CD4-positive, alpha-beta T cell treated with Interleukin-1 beta for 1 hour (primary cell): ENCODE data around the gene VGLL4.

Source experiments
- DNase-seq, 2 donors: peaks; one replicate each; pipeline ENCODE4 v3.0.0-alpha.2; 2020 to 2022

The VGLL4 gene

DNA sequence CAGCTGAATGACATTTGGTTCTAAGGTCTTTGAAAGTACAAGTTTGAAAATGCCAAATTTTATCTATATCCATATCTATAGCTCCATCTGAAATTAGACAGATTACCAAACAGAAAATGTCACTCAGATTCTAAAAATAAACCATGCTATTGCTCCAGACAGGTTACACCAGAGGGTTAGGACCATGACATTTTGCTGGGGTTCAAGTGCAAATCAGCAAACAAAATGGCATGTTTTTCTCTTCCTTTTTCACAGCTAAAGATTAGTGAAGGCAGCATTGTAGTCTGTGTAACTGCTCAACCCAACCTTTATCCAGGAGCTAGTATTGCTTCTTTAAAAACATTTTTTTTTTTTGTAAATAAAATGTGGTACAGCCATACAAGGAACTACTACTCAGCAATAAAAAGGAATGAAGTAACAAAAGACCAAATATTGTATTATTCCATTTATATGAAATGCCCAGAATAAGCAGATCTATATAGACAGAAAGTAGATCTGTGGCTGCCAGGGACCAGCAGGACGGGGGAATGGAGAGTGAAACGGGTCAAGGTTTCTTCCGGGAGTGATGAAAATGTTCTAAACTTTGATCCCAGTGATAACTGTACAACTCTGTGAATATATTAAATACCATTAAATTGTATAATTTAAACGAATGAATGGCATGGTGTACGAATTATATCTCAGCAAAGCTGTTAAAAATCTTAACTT, 18.2 kb downstream of the VGLL4 start:
- no peak for DNase-seq

- DNase-seq: peak in 1 of 2 donors; percentile 11
Observed at GRCh38 chr3:11624704-11625375, 18.9 kb downstream of the VGLL4 start.

DNA sequence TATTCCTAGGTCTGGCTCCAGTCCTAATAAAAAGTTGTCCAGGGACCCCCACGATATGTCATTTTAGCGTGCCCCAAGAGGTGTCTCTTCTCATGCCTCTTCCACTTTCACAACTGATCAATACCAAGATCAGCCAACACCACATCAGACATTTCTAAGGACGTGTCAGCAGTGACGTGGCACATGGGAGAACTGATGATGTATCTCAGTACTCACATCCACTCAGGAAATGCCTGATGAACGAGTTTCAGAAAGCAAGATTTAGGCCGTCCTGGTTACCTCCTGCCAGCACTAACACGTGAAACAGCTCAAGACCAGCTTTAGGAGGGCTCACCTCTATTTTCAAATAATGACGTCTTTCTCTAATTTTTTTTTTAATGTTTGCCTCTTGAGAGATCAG, 19.6 kb downstream of the VGLL4 start:
- peak; percentile 43 to 59 for DNase-seq

DNA sequence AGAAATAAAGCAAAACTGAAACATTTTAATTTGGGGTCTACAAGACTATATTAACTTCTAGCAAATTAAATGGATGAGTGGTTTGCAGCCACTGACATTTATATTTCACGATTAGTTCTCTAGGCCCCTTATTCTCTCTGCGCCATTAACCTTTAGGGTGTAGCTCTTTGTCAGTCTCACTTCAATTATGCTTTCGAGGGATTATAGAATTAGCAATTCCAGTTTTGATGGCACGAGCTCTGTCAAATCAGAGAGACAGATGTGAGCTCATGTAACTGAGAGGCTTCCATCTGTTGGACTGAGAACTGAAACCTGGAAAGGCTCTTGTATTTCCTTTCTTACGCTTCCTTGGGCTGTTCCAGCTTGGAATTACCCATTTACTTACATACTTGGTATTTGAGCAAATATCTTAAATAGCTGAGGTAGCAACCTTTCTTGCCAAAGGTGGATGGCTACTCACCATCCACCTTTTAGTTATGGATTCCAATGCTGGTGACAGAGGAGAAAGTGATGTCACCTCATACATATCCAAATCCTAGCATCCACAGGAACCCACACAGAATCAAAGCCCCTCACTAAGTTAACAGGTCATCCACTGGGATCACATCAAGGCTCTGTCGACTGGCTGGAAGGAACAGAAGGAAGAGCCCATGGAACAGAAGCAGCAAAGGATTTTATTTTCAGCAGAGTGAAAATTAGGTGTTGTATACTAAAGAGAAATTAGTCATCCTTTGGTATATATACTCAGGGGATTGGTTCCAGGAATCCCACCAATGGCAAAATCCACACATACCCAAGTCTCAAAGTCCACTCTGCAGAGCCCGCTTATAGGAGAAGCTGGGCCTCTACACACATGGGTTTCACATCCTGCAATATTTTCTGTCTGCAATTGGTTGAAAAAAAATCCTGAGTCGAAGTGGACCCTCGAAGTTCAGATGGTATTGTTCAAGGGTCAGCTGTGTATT, 20.8 kb downstream of the VGLL4 start:
- no peak for DNase-seq

DNA sequence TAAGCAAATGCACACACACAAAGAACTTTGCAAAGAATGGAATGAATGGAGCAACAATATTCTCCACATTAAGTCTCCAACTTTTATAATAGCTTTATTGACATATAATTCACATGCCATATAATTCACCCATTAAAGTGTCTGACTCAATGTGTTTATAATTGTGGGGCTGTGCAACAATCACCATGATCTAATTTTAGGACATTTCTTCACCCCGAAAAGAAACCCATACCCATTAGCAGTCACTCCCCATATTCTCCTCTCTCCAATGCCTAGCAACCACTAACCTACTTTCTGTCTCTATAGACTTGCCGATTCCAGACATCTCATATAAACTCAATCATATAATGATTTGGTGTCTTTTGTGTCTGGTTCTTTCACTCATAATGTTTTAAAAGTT, 22.6 kb downstream of the VGLL4 start:
- no peak for DNase-seq

DNA sequence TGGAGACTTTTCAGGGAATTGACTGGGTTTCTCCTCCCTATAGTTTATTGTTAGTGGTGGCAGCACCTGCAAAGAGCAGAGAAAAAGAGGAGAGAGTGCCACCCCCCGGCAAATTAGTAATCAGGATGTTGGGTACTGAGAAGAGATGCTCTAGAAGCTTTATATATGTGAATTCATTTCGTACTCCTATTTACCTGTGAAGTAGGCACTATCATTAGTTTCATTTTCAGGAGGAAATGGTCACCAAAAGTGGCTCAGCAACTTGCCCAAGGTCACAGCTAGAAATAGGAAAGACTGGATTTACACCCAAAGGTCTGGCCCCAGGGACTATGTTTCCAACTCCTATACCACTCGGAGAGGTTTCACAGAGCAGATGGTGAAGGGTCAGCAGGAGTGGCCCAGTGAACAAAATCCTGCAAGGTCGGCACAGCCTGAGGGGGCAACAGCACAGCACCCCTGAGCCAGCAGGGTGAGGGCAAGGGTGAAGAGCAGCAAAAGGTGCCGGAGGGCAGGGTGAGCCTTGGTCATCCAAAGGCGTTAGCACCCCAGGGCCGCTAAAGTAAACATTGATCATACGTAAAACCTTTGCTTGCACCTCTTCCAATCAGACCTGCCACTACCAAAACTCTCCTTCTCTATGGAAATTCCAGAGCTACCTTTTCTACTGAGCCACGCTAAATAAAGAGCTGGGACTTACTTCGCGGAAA, 23.6 kb downstream of the VGLL4 start:
- DNase-seq: no peak

- no peak for DNase-seq
Observed at GRCh38 chr3:11619461-11619860, 24.3 kb downstream of the VGLL4 start.

GRCh38 chr3:11618904-11619303, 24.8 kb downstream of the VGLL4 start:
- DNase-seq: no peak

DNA sequence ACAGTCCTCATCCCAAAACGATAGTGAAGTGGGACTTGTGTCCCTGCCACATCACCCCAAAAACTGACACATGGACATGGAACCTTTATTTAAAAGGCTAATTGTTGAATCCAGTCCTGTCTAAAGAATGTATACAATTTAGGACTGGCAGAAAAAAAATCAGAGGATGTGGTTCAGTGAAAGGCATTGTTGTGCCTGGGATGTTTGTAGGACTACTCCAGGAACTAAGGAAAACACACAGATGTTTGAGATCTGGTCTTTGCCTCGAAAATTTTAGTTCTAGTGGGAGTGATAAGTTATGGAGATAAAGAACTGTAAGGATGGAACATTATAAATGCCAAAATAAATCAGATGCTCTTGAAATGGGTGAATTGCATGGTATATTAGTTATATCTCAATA, 27.2 kb downstream of the VGLL4 start:
- no peak for DNase-seq

- DNase-seq: no peak
Observed at GRCh38 chr3:11613851-11614487, 29.7 kb downstream of the VGLL4 start.

- no peak for DNase-seq
Observed at GRCh38 chr3:11613319-11613718, 30.4 kb downstream of the VGLL4 start.

GRCh38 chr3:11612515-11613188, 31.1 kb downstream of the VGLL4 start:
- no peak for DNase-seq

- no peak for DNase-seq
Observed at GRCh38 chr3:11611341-11611799, 32.3 kb downstream of the VGLL4 start.

- no peak for DNase-seq
Observed at GRCh38 chr3:11610700-11611275, 32.9 kb downstream of the VGLL4 start.

GRCh38 chr3:11610044-11610671, 33.6 kb downstream of the VGLL4 start:
- no peak for DNase-seq

GRCh38 chr3:11609481-11609880, 34.2 kb downstream of the VGLL4 start:
- DNase-seq: no peak

DNA sequence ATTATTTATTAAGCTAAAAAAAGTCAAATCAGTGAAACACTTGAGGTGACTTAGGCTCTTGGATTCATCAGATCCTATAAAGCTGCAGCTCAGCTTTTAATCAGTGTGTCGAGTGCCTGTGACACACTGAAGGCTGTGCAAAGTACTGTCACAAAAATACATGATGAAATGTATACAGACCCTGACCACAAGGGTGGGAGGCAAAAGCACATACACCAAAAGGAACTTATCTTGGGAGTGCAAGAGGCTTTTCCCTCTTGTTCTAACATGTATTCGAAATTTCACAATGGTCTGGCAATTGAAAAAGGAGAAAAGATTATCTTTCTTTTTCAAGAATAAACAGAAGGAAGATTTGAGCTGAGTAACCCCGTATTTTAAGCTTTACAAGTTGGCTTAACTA, 35.9 kb downstream of the VGLL4 start:
- no peak for DNase-seq

GRCh38 chr3:11606865-11607440, 36.8 kb downstream of the VGLL4 start:
- no peak for DNase-seq

DNA sequence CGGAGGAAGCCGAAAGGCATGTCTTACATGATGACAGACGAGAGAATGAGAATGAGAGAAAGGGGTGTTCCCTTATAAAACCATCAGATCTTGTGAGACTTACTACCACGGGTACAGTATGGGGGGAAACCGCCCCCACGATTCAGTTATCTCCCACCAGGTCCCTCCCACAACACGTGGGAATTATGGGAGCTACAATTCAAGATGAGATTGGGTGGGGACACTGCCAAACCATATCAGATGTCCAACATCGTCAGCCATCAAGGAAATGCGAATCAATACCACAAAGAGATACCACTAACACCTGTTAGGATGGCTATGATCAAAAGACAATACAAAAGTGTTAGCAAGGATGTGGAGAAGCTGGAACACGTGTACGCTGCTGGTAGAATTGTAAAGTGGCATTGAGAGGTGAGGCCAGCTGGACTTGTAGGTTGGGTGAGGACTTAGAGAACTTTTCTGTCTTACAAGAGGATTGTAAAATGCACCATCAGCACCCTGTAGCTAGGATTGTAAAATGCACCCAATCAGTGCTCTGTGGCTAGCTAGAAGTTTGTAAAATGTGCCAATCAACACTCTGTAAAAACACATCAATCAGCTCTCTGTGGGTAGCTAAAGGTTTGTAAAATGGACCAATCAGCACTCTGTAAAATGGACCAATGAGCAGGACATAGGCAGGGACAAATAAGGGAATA, 37.5 kb downstream of the VGLL4 start:
- DNase-seq: no peak

DNA sequence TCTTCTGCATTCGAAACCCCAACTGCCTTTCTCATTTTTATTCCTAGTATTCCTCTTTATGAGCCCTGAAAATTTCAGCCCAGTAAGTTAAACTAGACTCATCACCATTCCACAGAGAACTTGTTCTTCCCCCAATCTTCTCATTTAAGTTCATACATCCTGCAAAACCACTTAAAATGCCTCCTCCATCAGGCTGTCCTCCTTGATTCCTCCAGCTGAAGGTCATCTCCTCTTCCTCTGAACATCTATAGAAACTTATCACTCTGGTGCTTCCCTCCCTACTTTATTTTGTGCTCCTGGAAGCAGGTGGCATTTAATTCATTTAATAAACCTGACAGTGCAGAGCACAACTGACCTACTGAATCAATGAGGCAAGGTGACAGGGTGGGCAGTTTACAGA, 38.3 kb downstream of the VGLL4 start:
- no peak for DNase-seq
